Activated B cell treated with CpG ODN at 0.5 μM for 24 hours (primary cell): ENCODE results near the gene CPA2. TPM values are rescaled to one million over a fixed set of nuclear protein-coding genes. Genes with fewer than 3 reads are reported as not detected.
"Not testable (repeated sequence)": the region's sequence is repeated elsewhere in the genome, so short reads cannot be mapped to it uniquely, and the experiment has no call there.

Experiments used
- ATAC-seq: fragments of 200-7000 bp; cut with Tn5 transposase; one replicate; pipeline ENCODE4 v1.10.0; 2021; ENCODE audit warnings: low read depth, mild to moderate bottlenecking, moderate library complexity
- CTCF ChIA-PET: fragments of 350-600 bp; sonication (Branson Sonifier 250); formaldehyde crosslinking; loops from one replicate; lab custom pipeline; 2021; ENCODE audit warnings: antibody characterized with exemption; lab: Charles Lee
- POLR2A ChIA-PET: fragments of 350-600 bp; sonication (Branson Sonifier 250); formaldehyde crosslinking; loops from one replicate; lab custom pipeline; 2021; ENCODE audit warnings: antibody characterized with exemption; lab: Charles Lee
- DNase-seq: peaks from one replicate; pipeline ENCODE4 v3.0.0; 2022
- H3K27ac Mint-ChIP-seq: one replicate; pipeline ENCODE4 v1.8.0; 2020; ENCODE audit warnings: mixed read lengths
- H3K27me3 Mint-ChIP-seq: one replicate; pipeline ENCODE4 v1.8.0; 2021; ENCODE audit warnings: mixed read lengths
- H3K36me3 Mint-ChIP-seq: one replicate; pipeline ENCODE4 v1.8.0; 2021; ENCODE audit warnings: low read depth, mixed read lengths
- H3K4me1 Mint-ChIP-seq: one replicate; pipeline ENCODE4 v1.8.0; 2021; ENCODE audit warnings: mixed read lengths
- H3K4me3 Mint-ChIP-seq: one replicate; pipeline ENCODE4 v1.8.0; 2020; ENCODE audit warnings: mild to moderate bottlenecking, mixed read lengths
- H3K9me3 Mint-ChIP-seq: one replicate; pipeline ENCODE4 v1.8.0; 2020; ENCODE audit warnings: mixed read lengths
- CTCF ChIP-seq: fragments of 200-600 bp; IDR thresholded peaks from one replicate; pipeline ENCODE4 v1.8.0; 2022; ENCODE audit warnings: antibody characterized with exemption, mild to moderate bottlenecking
- intact Hi-C: fragments of 100-400 bp; cut with micrococcal nuclease; formaldehyde crosslinking; loops from one replicate; pipeline ENCODE4 v1.15.1; 2024
- total RNA-seq: library from RNA; stranded (reverse); gene quantifications from 2 replicates; pipeline ENCODE4 v1.2.3, GENCODE V29; 2022

CPA2 gene
- total RNA-seq, 1 donor from 2014 or later, result not detected

- no peak for DNase-seq
- H3K9me3 Mint-ChIP-seq, result no peaks in the 10 kb centered on the region
These were observed 42.5 kb upstream of the CPA2 start for GRCh38 chr7:130224210-130224609.

GRCh38 chr7:130224923-130225322 lies 41.7 kb upstream of the CPA2 start:
- ATAC-seq, H3K27ac Mint-ChIP-seq, POLR2A ChIA-PET, H3K4me3 Mint-ChIP-seq, H3K4me1 Mint-ChIP-seq, H3K36me3 Mint-ChIP-seq, intact Hi-C loops, H3K9me3 Mint-ChIP-seq, H3K27me3 Mint-ChIP-seq, DNase-seq, CTCF ChIA-PET: not testable (repeated sequence)

More at GRCh38 chr7:130224210-130224609, 42.5 kb upstream of the CPA2 start:
- CTCF ChIA-PET, result no interaction called here
- ATAC-seq, result no peak
- Mint-ChIP-seq H3K4me3 (no peak overlapping the region), H3K27me3 (no peaks in the 10 kb centered on the region), H3K4me1 (no peaks in the 10 kb centered on the region), H3K36me3 (no peaks in the 10 kb centered on the region), H3K27ac (no peak overlapping the region)
- intact Hi-C loops, result no loop called here
- TF ChIP-seq CTCF, result no peak
- POLR2A ChIA-PET, result no interaction called here

- ChIA-PET POLR2A (no interaction called here), CTCF (no interaction called here)
- no peaks in the 10 kb centered on the region for H3K27me3 Mint-ChIP-seq
- intact Hi-C loops, result no loop called here
- H3K36me3 Mint-ChIP-seq, result no peaks in the 10 kb centered on the region
- H3K4me1 Mint-ChIP-seq, result no peaks in the 10 kb centered on the region
- DNase-seq, result no peak
- no peak overlapping the region for H3K27ac Mint-ChIP-seq
- no peaks in the 10 kb centered on the region for H3K9me3 Mint-ChIP-seq
- no peak overlapping the region for H3K4me3 Mint-ChIP-seq
- no peak for ATAC-seq
- TF ChIP-seq CTCF, result no peak
These were observed 40.3 kb upstream of the CPA2 start for GRCh38 chr7:130226333-130226732.

GRCh38 chr7:130227883-130228575 lies 38.6 kb upstream of the CPA2 start:
- no peaks in the 10 kb centered on the region for H3K27me3 Mint-ChIP-seq
- H3K36me3 Mint-ChIP-seq, result no peaks in the 10 kb centered on the region
- intact Hi-C loops, result no loop called here
- H3K9me3 Mint-ChIP-seq, result no peaks in the 10 kb centered on the region
- DNase-seq, result no peak
- POLR2A ChIA-PET, result no interaction called here
- no peak overlapping the region for H3K4me3 Mint-ChIP-seq
- H3K27ac Mint-ChIP-seq, result no peak overlapping the region
- no peak for ATAC-seq
- no peaks in the 10 kb centered on the region for H3K4me1 Mint-ChIP-seq
- CTCF ChIA-PET, result no interaction called here
- TF ChIP-seq CTCF, result no peak

- no peak overlapping the region for H3K27ac Mint-ChIP-seq
- H3K36me3 Mint-ChIP-seq, result no peaks in the 10 kb centered on the region
- POLR2A ChIA-PET, result no interaction called here
- ATAC-seq (no peak), DNase-seq (no peak)
- no peak overlapping the region for H3K4me3 Mint-ChIP-seq
- no peaks in the 10 kb centered on the region for H3K27me3 Mint-ChIP-seq
- no peak for TF ChIP-seq CTCF
- CTCF ChIA-PET, result no interaction called here
- no peaks in the 10 kb centered on the region for H3K4me1 Mint-ChIP-seq
- intact Hi-C loops, result no loop called here
- no peaks in the 10 kb centered on the region for H3K9me3 Mint-ChIP-seq
These were observed 37.7 kb upstream of the CPA2 start for GRCh38 chr7:130228840-130229502.

- DNase-seq, H3K27me3 Mint-ChIP-seq, H3K27ac Mint-ChIP-seq, H3K4me3 Mint-ChIP-seq, H3K4me1 Mint-ChIP-seq, H3K9me3 Mint-ChIP-seq, H3K36me3 Mint-ChIP-seq, ATAC-seq, CTCF ChIA-PET, intact Hi-C loops, POLR2A ChIA-PET: not testable (repeated sequence)
These were observed 36.7 kb upstream of the CPA2 start for GRCh38 chr7:130229981-130230380.
